Stimulated activated CD8-positive, alpha-beta memory T cell treated with anti-CD3 and anti-CD28 coated beads, Interleukin-12 subunit alpha, Interleukin-12 subunit beta, amount 100 ng/mL, for 24 hours (primary cell): ENCODE data around the gene ATG9B.

Experiments used
- DNase-seq: peaks from one replicate; pipeline ENCODE4 v3.0.0-alpha.2; 2020; ENCODE audit errors: extremely low read depth

The ATG9B gene

GRCh38 chr7:151001546-151001945 is 22.7 kb downstream of the ATG9B start:
- DNase-seq: no peak

GRCh38 chr7:151000897-151001495 is 23.3 kb downstream of the ATG9B start:
- DNase-seq: no peak

- no peak for DNase-seq
These were observed 24.6 kb downstream of the ATG9B start for GRCh38 chr7:150999497-151000230.

- DNase-seq: no peak
These were observed 25.3 kb downstream of the ATG9B start for GRCh38 chr7:150999001-150999400.

- DNase-seq: no peak
These were observed 26.0 kb downstream of the ATG9B start for GRCh38 chr7:150998341-150998740.

- DNase-seq: no peak
These were observed 26.5 kb downstream of the ATG9B start for GRCh38 chr7:150997817-150998216.

GRCh38 chr7:150997075-150997511 is 27.2 kb downstream of the ATG9B start:
- DNase-seq: no peak

GRCh38 chr7:150996376-150997074 is 27.8 kb downstream of the ATG9B start:
- DNase-seq: no peak

GRCh38 chr7:150994838-150995510 is 29.3 kb downstream of the ATG9B start:
- no peak for DNase-seq

GRCh38 chr7:150994141-150994837 is 30.0 kb downstream of the ATG9B start:
- DNase-seq: no peak

- DNase-seq: no peak
These were observed 30.8 kb downstream of the ATG9B start for GRCh38 chr7:150993511-150993910.

GRCh38 chr7:150992833-150993302 is 31.4 kb downstream of the ATG9B start:
- no peak for DNase-seq

- DNase-seq: no peak
These were observed 32.1 kb downstream of the ATG9B start for GRCh38 chr7:150992051-150992640.

GRCh38 chr7:150990416-150991186 is 33.7 kb downstream of the ATG9B start, which contains the start of gene NOS3:
NOS3 (plus strand) TSS chr7:150991017; CDS start chr7:150993804, 2,787 bp downstream.
- DNase-seq: no peak

GRCh38 chr7:150989456-150989855 is 34.8 kb downstream of the ATG9B start:
- no peak for DNase-seq

- DNase-seq: no peak
These were observed 35.8 kb downstream of the ATG9B start for GRCh38 chr7:150988230-150989226.

- no peak for DNase-seq
These were observed 37.7 kb downstream of the ATG9B start for GRCh38 chr7:150986556-150986955.

- DNase-seq: no peak
These were observed 38.2 kb downstream of the ATG9B start for GRCh38 chr7:150986099-150986512.

- DNase-seq: no peak
These were observed 40.4 kb downstream of the ATG9B start for GRCh38 chr7:150983893-150984368.
